Measurements from ENCODE around the gene PAFAH2.

Gene PAFAH2

GRCh38 chr1:25997828-25998761 lies at the start of gene PAFAH2:
Gene PAFAH2 (minus strand): TSS chr1:25998063. CDS start chr1:25990816, 7,247 bp downstream.
- peak; percentile 93 to 94 for DNase-seq (ENCODE audit: extremely low read depth in 1 of 2, low read depth in 1 of 2)

GRCh38 chr1:26047278-26047874 lies 49.5 kb upstream of the PAFAH2 start:
- no peak for DNase-seq (ENCODE audit: extremely low read depth in 1 of 2, low read depth in 1 of 2)

GRCh38 chr1:26046246-26047095 lies 48.6 kb upstream of the PAFAH2 start:
- no peak for DNase-seq (ENCODE audit: extremely low read depth in 1 of 2, low read depth in 1 of 2)

- DNase-seq (ENCODE audit: extremely low read depth in 1 of 2, low read depth in 1 of 2): no peak
Measured at GRCh38 chr1:26045722-26046245, 47.9 kb upstream of the PAFAH2 start, which contains the start of gene SLC30A2. Gene SLC30A2 (minus strand): TSS chr1:26046118. CDS start chr1:26045896, 222 bp downstream.

GRCh38 chr1:26044971-26045721 lies 47.3 kb upstream of the PAFAH2 start:
- DNase-seq (ENCODE audit: extremely low read depth in 1 of 2, low read depth in 1 of 2): no peak

- DNase-seq (ENCODE audit: extremely low read depth in 1 of 2, low read depth in 1 of 2): no peak
Measured at GRCh38 chr1:26044414-26044813, 46.6 kb upstream of the PAFAH2 start.

GRCh38 chr1:26043765-26044164 lies 45.9 kb upstream of the PAFAH2 start:
- DNase-seq (ENCODE audit: extremely low read depth in 1 of 2, low read depth in 1 of 2): no peak

GRCh38 chr1:26041978-26042377 lies 44.1 kb upstream of the PAFAH2 start:
- no peak for DNase-seq (ENCODE audit: extremely low read depth in 1 of 2, low read depth in 1 of 2)

- DNase-seq (ENCODE audit: extremely low read depth in 1 of 2, low read depth in 1 of 2): no peak
Measured at GRCh38 chr1:26041401-26041800, 43.5 kb upstream of the PAFAH2 start.

GRCh38 chr1:26038904-26039303 lies 41.0 kb upstream of the PAFAH2 start:
- DNase-seq (ENCODE audit: extremely low read depth in 1 of 2, low read depth in 1 of 2): no peak

- DNase-seq (ENCODE audit: extremely low read depth in 1 of 2, low read depth in 1 of 2): no peak
Measured at GRCh38 chr1:26038477-26038876, 40.6 kb upstream of the PAFAH2 start.

- no peak for DNase-seq (ENCODE audit: extremely low read depth in 1 of 2, low read depth in 1 of 2)
Measured at GRCh38 chr1:26037904-26038303, 40.0 kb upstream of the PAFAH2 start.

- no peak for DNase-seq (ENCODE audit: extremely low read depth in 1 of 2, low read depth in 1 of 2)
Measured at GRCh38 chr1:26036756-26037281, 39.0 kb upstream of the PAFAH2 start.

GRCh38 chr1:26035959-26036755 lies 38.3 kb upstream of the PAFAH2 start:
- DNase-seq (ENCODE audit: extremely low read depth in 1 of 2, low read depth in 1 of 2): peak in 1 of 2 donors; percentile 65

- peak; percentile 85 to 87 for DNase-seq (ENCODE audit: extremely low read depth in 1 of 2, low read depth in 1 of 2)
Measured at GRCh38 chr1:26035203-26035958, 37.5 kb upstream of the PAFAH2 start.

GRCh38 chr1:26034504-26035202 lies 36.8 kb upstream of the PAFAH2 start:
- DNase-seq (ENCODE audit: extremely low read depth in 1 of 2, low read depth in 1 of 2): no peak

GRCh38 chr1:26032656-26033357 lies 34.9 kb upstream of the PAFAH2 start:
- DNase-seq (ENCODE audit: extremely low read depth in 1 of 2, low read depth in 1 of 2): no peak
